HEK293 (cell line): ENCODE data around the gene FBLL1.

ENCODE experiments used
- CTCF ChIA-PET: fragments of 350-600 bp; formaldehyde crosslinking; extraction: SDS; loops from one replicate; lab custom pipeline; 2021; ENCODE audit warnings: antibody characterized with exemption; lab: Yijun Ruan, JAX
- POLR2A ChIA-PET: fragments of 300-600 bp; formaldehyde crosslinking; extraction: SDS; loops from one replicate; lab custom pipeline; 2020; ENCODE audit warnings: antibody characterized with exemption, inconsistent platforms; lab: Yijun Ruan, JAX
- H3K27ac ChIP-seq: fragments of 200-500 bp; sonication (Bioruptor generic); 2 replicates; pipeline ENCODE4 v1.5.1; 2014; ENCODE audit warnings: low read depth, low read length, control low read depth, inconsistent platforms; ENCODE audit errors: extremely low read depth
- H3K36me3 ChIP-seq, 2 experiments: fragments of 200-500 bp in 1 of 2; sonication (Bioruptor generic) in 1 of 2; 1 replicate in 1 of 2; 2 replicates in 1 of 2; pipeline ENCODE4 v1.5.1; 2014 to 2017; ENCODE audit warnings: inconsistent platforms in 2 of 2, low read length in 2 of 2; ENCODE audit not compliant: control insufficient read depth in 2 of 2, insufficient read depth in 1 of 2
- H3K4me1 ChIP-seq: fragments of 200-500 bp; sonication (Bioruptor generic); 2 replicates; pipeline ENCODE4 v1.5.1; 2014; ENCODE audit warnings: mild to moderate bottlenecking, low read length, inconsistent platforms; ENCODE audit not compliant: control insufficient read depth, insufficient read depth
- H3K4me3 ChIP-seq: 2 replicates; pipeline ENCODE4 v1.5.1; 2011; ENCODE audit warnings: low read depth, mild to moderate bottlenecking, control low read depth, low read length, moderate library complexity
- H3K9me3 ChIP-seq: fragments of 200-500 bp; sonication (Bioruptor generic); 2 replicates; pipeline ENCODE4 v1.5.1; 2014; ENCODE audit warnings: low read depth, low read length, inconsistent platforms; ENCODE audit not compliant: control insufficient read depth, insufficient read depth
- BCL11B ChIP-seq: fragments of 450-650 bp; formaldehyde crosslinking; IDR thresholded peaks from 2 replicates; pipeline ENCODE4 v1.5.1; 2016; ENCODE audit warnings: low read depth, missing biosample characterization, missing genetic modification characterization
- EGR2 ChIP-seq: fragments of 450-650 bp; formaldehyde crosslinking; IDR thresholded peaks from 2 replicates; pipeline ENCODE4 v1.5.1; 2016; ENCODE audit warnings: low read depth, missing biosample characterization, missing genetic modification characterization
- FEZF1 ChIP-seq: fragments of 450-650 bp; formaldehyde crosslinking; IDR thresholded peaks from 2 replicates; pipeline ENCODE4 v1.5.1; 2016; ENCODE audit warnings: missing biosample characterization, missing genetic modification characterization
- GFI1B ChIP-seq: fragments of 450-650 bp; formaldehyde crosslinking; IDR thresholded peaks from 2 replicates; pipeline ENCODE4 v1.5.1; 2016; ENCODE audit warnings: missing biosample characterization, missing genetic modification characterization
- SCRT2 ChIP-seq: fragments of 450-650 bp; formaldehyde crosslinking; IDR thresholded peaks from 2 replicates; pipeline ENCODE4 v1.5.1; 2016; ENCODE audit warnings: missing biosample characterization, missing genetic modification characterization
- ZBTB17 ChIP-seq: fragments of 450-650 bp; formaldehyde crosslinking; IDR thresholded peaks from 2 replicates; pipeline ENCODE4 v1.5.1; 2016; ENCODE audit warnings: missing biosample characterization, missing genetic modification characterization
- ZEB2 ChIP-seq: fragments of 450-650 bp; formaldehyde crosslinking; IDR thresholded peaks from 2 replicates; pipeline ENCODE4 v1.5.1; 2016; ENCODE audit warnings: missing biosample characterization, missing genetic modification characterization
- ZFHX2 ChIP-seq: fragments of 450-650 bp; formaldehyde crosslinking; conservative IDR thresholded peaks from 2 replicates; pipeline ENCODE4 v1.5.1; 2016; ENCODE audit warnings: missing biosample characterization, missing genetic modification characterization
- ZNF10 ChIP-seq: fragments of 450-650 bp; formaldehyde crosslinking; IDR thresholded peaks from 2 replicates; pipeline ENCODE4 v1.5.1; 2017; ENCODE audit warnings: missing biosample characterization, missing genetic modification characterization
- ZNF121 ChIP-seq: fragments of 450-650 bp; formaldehyde crosslinking; IDR thresholded peaks from 2 replicates; pipeline ENCODE4 v1.5.1; 2016; ENCODE audit warnings: missing biosample characterization, missing genetic modification characterization
- ZNF146 ChIP-seq: fragments of 450-650 bp; formaldehyde crosslinking; IDR thresholded peaks from 2 replicates; pipeline ENCODE4 v1.5.1; 2016; ENCODE audit warnings: missing biosample characterization, missing genetic modification characterization
- ZNF155 ChIP-seq: fragments of 450-650 bp; formaldehyde crosslinking; IDR thresholded peaks from 2 replicates; pipeline ENCODE4 v1.5.1; 2016; ENCODE audit warnings: missing biosample characterization, missing genetic modification characterization
- ZNF19 ChIP-seq: fragments of 450-650 bp; formaldehyde crosslinking; IDR thresholded peaks from 2 replicates; pipeline ENCODE4; 2016; ENCODE audit warnings: missing biosample characterization, missing genetic modification characterization, low read depth
- ZNF2 ChIP-seq: fragments of 450-650 bp; formaldehyde crosslinking; IDR thresholded peaks from 2 replicates; pipeline ENCODE4 v1.5.1; 2016; ENCODE audit warnings: missing biosample characterization, missing genetic modification characterization
- ZNF221 ChIP-seq: fragments of 450-650 bp; formaldehyde crosslinking; IDR thresholded peaks from 2 replicates; pipeline ENCODE4 v1.5.1; 2017; ENCODE audit warnings: missing biosample characterization, missing genetic modification characterization, borderline replicate concordance
- ZNF354C ChIP-seq: fragments of 450-650 bp; formaldehyde crosslinking; IDR thresholded peaks from 2 replicates; pipeline ENCODE4 v1.5.1; 2016; ENCODE audit warnings: missing biosample characterization, missing genetic modification characterization, low read depth, borderline replicate concordance
- ZNF48 ChIP-seq: fragments of 450-650 bp; formaldehyde crosslinking; IDR thresholded peaks from 2 replicates; pipeline ENCODE4 v1.5.1; 2016; ENCODE audit warnings: missing biosample characterization, missing genetic modification characterization
- ZNF549 ChIP-seq: fragments of 450-650 bp; IDR thresholded peaks from 2 replicates; pipeline ENCODE4 v1.5.1; 2018; ENCODE audit warnings: missing biosample characterization, missing genetic modification characterization, mild to moderate bottlenecking, inconsistent platforms, moderate library complexity
- ZNF621 ChIP-seq: fragments of 450-650 bp; formaldehyde crosslinking; IDR thresholded peaks from 2 replicates; pipeline ENCODE4 v1.5.1; 2017; ENCODE audit warnings: missing biosample characterization, missing genetic modification characterization
- ZNF747 ChIP-seq: fragments of 450-650 bp; formaldehyde crosslinking; IDR thresholded peaks from 2 replicates; pipeline ENCODE4 v1.5.1; 2016; ENCODE audit warnings: missing biosample characterization, missing genetic modification characterization
- TF ChIP-seq, protein P1 (sequence below): fragments of 450-650 bp; formaldehyde crosslinking; IDR thresholded peaks from 2 replicates; pipeline ENCODE4 v1.5.1; 2016; ENCODE audit warnings: missing biosample characterization, missing genetic modification characterization
- TF ChIP-seq, protein P2 (sequence below): sonication (generic); formaldehyde crosslinking; IDR thresholded peaks from 2 replicates; pipeline ENCODE4 v1.8.1; 2022; ENCODE audit warnings: mild to moderate bottlenecking, moderate library complexity, missing genetic modification reagents
- TF ChIP-seq, protein P3 (sequence below): fragments of 450-650 bp; formaldehyde crosslinking; IDR thresholded peaks from 2 replicates; pipeline ENCODE4 v1.5.1; 2016; ENCODE audit warnings: missing biosample characterization, missing genetic modification characterization

Gene FBLL1

DNA sequence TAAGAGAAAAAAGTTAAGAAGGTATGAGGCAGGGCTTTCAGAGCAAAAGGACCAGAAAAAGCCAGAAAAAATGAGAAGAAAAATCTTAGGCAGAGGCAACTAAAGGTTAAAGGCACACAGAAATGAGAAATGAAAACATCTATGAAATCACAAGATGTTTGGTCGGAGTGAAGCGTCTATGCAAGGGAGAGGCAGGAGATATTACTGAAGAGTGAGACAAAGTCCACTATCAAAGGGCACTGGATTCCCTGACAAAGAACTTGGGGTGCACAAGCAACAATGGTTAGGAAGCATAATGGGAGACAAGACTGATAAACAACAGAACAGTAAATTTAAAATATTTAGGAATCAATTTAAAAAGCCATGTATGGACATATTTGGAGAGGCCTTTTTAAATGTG is 33.2 kb downstream of the FBLL1 start:
- no peak overlapping the region for H3K27ac ChIP-seq
- ChIA-PET POLR2A (no interaction called here), CTCF (no interaction called here)
- no peaks in the 10 kb centered on the region for H3K9me3 ChIP-seq
- H3K36me3 ChIP-seq = peaks cover 76 to 86% of the 10 kb centered on the region in 2 experiments
- H3K4me3 ChIP-seq = no peak overlapping the region
- TF ChIP-seq ZBTB17 (tag by site-specific recombination) (no peak), ZNF621 (tag by site-specific recombination) (no peak), BCL11B (no peak), ZNF10 (tag by site-specific recombination) (no peak), ZNF747 (tag by site-specific recombination) (no peak), ZNF146 (tag by site-specific recombination) (no peak)
- H3K4me1 ChIP-seq = no peaks in the 10 kb centered on the region

DNA sequence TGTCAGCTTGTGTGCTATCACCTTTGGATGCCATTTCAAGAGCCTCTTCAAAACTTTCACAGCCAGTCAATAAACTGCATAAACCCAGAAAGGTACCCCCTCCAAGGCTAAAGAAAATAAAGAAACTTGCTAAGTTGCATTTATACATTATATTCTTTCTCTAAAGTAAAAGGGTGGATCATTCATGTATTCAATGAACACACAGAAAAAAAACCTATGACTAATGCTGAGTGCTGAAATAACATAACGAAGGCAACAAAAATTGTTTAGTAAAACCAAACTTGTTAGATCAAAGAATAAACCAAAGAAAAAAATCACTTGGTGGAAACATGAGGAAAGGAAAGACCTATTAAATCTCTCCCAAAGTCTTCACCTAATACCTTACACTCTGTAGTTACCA is 34.9 kb downstream of the FBLL1 start:
- Histone ChIP-seq H3K9me3 (no peaks in the 10 kb centered on the region), H3K4me1 (no peaks in the 10 kb centered on the region), H3K36me3 (peaks cover 65 to 85% of the 10 kb centered on the region in 2 experiments), H3K27ac (no peak overlapping the region), H3K4me3 (no peak overlapping the region)
- no peak for TF ChIP-seq ZNF2 (tag by site-specific recombination)
- no peak for TF ChIP-seq ZEB2 (tag by site-specific recombination)
- TF ChIP-seq ZNF354C = no peak
- no peak for TF ChIP-seq ZNF549
- TF ChIP-seq ZNF48 = no peak
- TF ChIP-seq GFI1B = no peak
- TF ChIP-seq FEZF1 = no peak
- TF ChIP-seq, protein P1, sequence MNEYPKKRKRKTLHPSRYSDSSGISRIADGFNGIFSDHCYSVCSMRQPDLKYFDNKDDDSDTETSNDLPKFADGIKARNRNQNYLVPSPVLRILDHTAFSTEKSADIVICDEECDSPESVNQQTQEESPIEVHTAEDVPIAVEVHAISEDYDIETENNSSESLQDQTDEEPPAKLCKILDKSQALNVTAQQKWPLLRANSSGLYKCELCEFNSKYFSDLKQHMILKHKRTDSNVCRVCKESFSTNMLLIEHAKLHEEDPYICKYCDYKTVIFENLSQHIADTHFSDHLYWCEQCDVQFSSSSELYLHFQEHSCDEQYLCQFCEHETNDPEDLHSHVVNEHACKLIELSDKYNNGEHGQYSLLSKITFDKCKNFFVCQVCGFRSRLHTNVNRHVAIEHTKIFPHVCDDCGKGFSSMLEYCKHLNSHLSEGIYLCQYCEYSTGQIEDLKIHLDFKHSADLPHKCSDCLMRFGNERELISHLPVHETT (tag by site-specific recombination) = no peak
- TF ChIP-seq EGR2 = no peak
- TF ChIP-seq ZFHX2 = no peak
- TF ChIP-seq ZNF221 (tag by site-specific recombination) = no peak
- no peak for TF ChIP-seq SCRT2 (tag by site-specific recombination)
- TF ChIP-seq ZNF121 (tag by site-specific recombination) = no peak
- TF ChIP-seq ZNF19 (tag by site-specific recombination) = no peak
- TF ChIP-seq, protein P2, sequence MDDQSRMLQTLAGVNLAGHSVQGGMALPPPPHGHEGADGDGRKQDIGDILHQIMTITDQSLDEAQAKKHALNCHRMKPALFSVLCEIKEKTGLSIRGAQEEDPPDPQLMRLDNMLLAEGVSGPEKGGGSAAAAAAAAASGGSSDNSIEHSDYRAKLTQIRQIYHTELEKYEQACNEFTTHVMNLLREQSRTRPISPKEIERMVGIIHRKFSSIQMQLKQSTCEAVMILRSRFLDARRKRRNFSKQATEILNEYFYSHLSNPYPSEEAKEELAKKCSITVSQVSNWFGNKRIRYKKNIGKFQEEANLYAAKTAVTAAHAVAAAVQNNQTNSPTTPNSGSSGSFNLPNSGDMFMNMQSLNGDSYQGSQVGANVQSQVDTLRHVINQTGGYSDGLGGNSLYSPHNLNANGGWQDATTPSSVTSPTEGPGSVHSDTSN (CRISPR knock-in tag) = no peak
- no peak for TF ChIP-seq ZNF155
- TF ChIP-seq, protein P3, sequence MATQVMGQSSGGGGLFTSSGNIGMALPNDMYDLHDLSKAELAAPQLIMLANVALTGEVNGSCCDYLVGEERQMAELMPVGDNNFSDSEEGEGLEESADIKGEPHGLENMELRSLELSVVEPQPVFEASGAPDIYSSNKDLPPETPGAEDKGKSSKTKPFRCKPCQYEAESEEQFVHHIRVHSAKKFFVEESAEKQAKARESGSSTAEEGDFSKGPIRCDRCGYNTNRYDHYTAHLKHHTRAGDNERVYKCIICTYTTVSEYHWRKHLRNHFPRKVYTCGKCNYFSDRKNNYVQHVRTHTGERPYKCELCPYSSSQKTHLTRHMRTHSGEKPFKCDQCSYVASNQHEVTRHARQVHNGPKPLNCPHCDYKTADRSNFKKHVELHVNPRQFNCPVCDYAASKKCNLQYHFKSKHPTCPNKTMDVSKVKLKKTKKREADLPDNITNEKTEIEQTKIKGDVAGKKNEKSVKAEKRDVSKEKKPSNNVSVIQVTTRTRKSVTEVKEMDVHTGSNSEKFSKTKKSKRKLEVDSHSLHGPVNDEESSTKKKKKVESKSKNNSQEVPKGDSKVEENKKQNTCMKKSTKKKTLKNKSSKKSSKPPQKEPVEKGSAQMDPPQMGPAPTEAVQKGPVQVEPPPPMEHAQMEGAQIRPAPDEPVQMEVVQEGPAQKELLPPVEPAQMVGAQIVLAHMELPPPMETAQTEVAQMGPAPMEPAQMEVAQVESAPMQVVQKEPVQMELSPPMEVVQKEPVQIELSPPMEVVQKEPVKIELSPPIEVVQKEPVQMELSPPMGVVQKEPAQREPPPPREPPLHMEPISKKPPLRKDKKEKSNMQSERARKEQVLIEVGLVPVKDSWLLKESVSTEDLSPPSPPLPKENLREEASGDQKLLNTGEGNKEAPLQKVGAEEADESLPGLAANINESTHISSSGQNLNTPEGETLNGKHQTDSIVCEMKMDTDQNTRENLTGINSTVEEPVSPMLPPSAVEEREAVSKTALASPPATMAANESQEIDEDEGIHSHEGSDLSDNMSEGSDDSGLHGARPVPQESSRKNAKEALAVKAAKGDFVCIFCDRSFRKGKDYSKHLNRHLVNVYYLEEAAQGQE (tag by site-specific recombination) = no peak
- ChIA-PET POLR2A (no interaction called here), CTCF (no interaction called here)
